A673 (cell line): ENCODE measurements around the gene MOBP.

Experiments
- EZH2 ChIP-seq: fragments of 200-600 bp; sonication (generic); IDR thresholded peaks from 2 replicates; pipeline ENCODE4 v1.6.1; 2017; ENCODE audit warnings: borderline replicate concordance, low read depth, mild to moderate bottlenecking, mixed read lengths, antibody characterized with exemption, low read length; ENCODE audit not compliant: poor library complexity, severe bottlenecking
- TF ChIP-seq, protein P1 (sequence below): fragments of 300-800, 200-600 bp; sonication (generic); conservative IDR thresholded peaks from 2 replicates; pipeline ENCODE4 v1.5.1; 2017; ENCODE audit warnings: low read depth, mild to moderate bottlenecking, antibody characterized with exemption, low read length, moderate library complexity, mixed read lengths

GRCh38 chr3:39473452-39474125 is 6.1 kb downstream of the MOBP start:
- TF ChIP-seq EZH2: no peak
- TF ChIP-seq, protein P1, sequence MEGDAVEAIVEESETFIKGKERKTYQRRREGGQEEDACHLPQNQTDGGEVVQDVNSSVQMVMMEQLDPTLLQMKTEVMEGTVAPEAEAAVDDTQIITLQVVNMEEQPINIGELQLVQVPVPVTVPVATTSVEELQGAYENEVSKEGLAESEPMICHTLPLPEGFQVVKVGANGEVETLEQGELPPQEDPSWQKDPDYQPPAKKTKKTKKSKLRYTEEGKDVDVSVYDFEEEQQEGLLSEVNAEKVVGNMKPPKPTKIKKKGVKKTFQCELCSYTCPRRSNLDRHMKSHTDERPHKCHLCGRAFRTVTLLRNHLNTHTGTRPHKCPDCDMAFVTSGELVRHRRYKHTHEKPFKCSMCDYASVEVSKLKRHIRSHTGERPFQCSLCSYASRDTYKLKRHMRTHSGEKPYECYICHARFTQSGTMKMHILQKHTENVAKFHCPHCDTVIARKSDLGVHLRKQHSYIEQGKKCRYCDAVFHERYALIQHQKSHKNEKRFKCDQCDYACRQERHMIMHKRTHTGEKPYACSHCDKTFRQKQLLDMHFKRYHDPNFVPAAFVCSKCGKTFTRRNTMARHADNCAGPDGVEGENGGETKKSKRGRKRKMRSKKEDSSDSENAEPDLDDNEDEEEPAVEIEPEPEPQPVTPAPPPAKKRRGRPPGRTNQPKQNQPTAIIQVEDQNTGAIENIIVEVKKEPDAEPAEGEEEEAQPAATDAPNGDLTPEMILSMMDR: no peak
